GM23338 (cell line): Measurements from ENCODE around the gene CASP10. TPM values are rescaled to one million over a fixed set of nuclear protein-coding genes. Genes with fewer than 3 reads are reported as not detected.
A peak's percentile ranks its signal among the peaks of the same experiment; 100 is the strongest.

Experiments
- ATAC-seq: fragments of 200-7000 bp; cut with Tn5 transposase; 3 replicates; pipeline ENCODE4 v1.9.1; 2020
- DNase-seq: peaks from one replicate; pipeline ENCODE4 v3.0.0-alpha.2; 2015; ENCODE audit warnings: low spot score
- H2AFZ ChIP-seq: fragments of 200-600 bp; sonication (generic); 2 replicates; pipeline ENCODE4 v1.8.0; 2016; ENCODE audit warnings: antibody characterized with exemption, mild to moderate bottlenecking, moderate library complexity
- H3F3A ChIP-seq: fragments of 200-600 bp; sonication (generic); replicated peaks from 2 replicates; pipeline ENCODE4 v1.8.0; 2017; ENCODE audit warnings: antibody characterized with exemption, mixed run types, low read depth
- H3K27ac ChIP-seq: fragments of 200-600 bp; sonication (generic); 2 replicates; pipeline ENCODE4 v1.6.1; 2016; ENCODE audit warnings: low read depth
- H3K27me3 ChIP-seq: fragments of 200-600 bp; sonication (generic); 2 replicates; pipeline ENCODE4 v1.8.0; 2016; ENCODE audit warnings: mild to moderate bottlenecking, mixed run types, moderate library complexity; ENCODE audit not compliant: insufficient read depth
- H3K36me3 ChIP-seq: fragments of 200-600 bp; sonication (generic); 2 replicates; pipeline ENCODE4 v1.8.0; 2016; ENCODE audit warnings: mild to moderate bottlenecking; ENCODE audit not compliant: insufficient read depth
- H3K4me1 ChIP-seq: fragments of 200-600 bp; sonication (generic); 2 replicates; pipeline ENCODE4 v1.8.0; 2016; ENCODE audit warnings: mild to moderate bottlenecking, moderate library complexity; ENCODE audit not compliant: insufficient read depth
- H3K4me2 ChIP-seq: fragments of 200-600 bp; sonication (generic); 2 replicates; pipeline ENCODE4 v1.7.1; 2017; ENCODE audit warnings: mixed run types
- H3K4me3 ChIP-seq: fragments of 200-600 bp; sonication (generic); 2 replicates; pipeline ENCODE4 v1.6.1; 2016; ENCODE audit warnings: mixed run types
- H3K79me2 ChIP-seq: fragments of 200-600 bp; sonication (generic); replicated peaks from 2 replicates; pipeline ENCODE4 v1.8.0; 2017; ENCODE audit warnings: mild to moderate bottlenecking; ENCODE audit not compliant: insufficient read depth
- H3K9me2 ChIP-seq: fragments of 200-600 bp; sonication (generic); 2 replicates; pipeline ENCODE4 v1.8.0; 2017; ENCODE audit not compliant: insufficient read depth
- H4K20me1 ChIP-seq: fragments of 200-600 bp; sonication (generic); replicated peaks from 2 replicates; pipeline ENCODE4 v1.8.0; 2017; ENCODE audit warnings: mild to moderate bottlenecking; ENCODE audit not compliant: insufficient read depth
- H3K27ac Mint-ChIP-seq: 2 replicates; pipeline ENCODE4 v1.8.0; 2020; ENCODE audit warnings: inconsistent platforms, mild to moderate bottlenecking, moderate library complexity, mixed read lengths
- H3K27me3 Mint-ChIP-seq: 3 replicates; pipeline ENCODE4 v1.8.0; 2022; ENCODE audit warnings: low read depth, mild to moderate bottlenecking, moderate library complexity, mixed read lengths, inconsistent platforms; ENCODE audit not compliant: insufficient read depth, poor library complexity
- H3K36me3 Mint-ChIP-seq: 3 replicates; pipeline ENCODE4 v1.8.0; 2021; ENCODE audit warnings: low read depth, mild to moderate bottlenecking, inconsistent platforms, moderate library complexity, mixed read lengths
- H3K4me1 Mint-ChIP-seq: 3 replicates; pipeline ENCODE4 v1.8.0; 2020; ENCODE audit warnings: mild to moderate bottlenecking, inconsistent platforms, mixed read lengths
- H3K4me3 Mint-ChIP-seq: 3 replicates; pipeline ENCODE4 v1.8.0; 2021; ENCODE audit warnings: moderate library complexity, mild to moderate bottlenecking, inconsistent platforms, mixed read lengths
- H3K9me3 Mint-ChIP-seq: 3 replicates; pipeline ENCODE4 v1.8.0; 2020; ENCODE audit warnings: moderate library complexity, mild to moderate bottlenecking, inconsistent platforms, mixed read lengths
- CREB1 ChIP-seq: fragments of 250-450 bp; sonication (Bioruptor Pico); IDR thresholded peaks from 2 replicates; pipeline ENCODE4 v1.5.0; 2020; ENCODE audit warnings: low read depth, mild to moderate bottlenecking, moderate library complexity
- EZH2 ChIP-seq: fragments of 200-600 bp; sonication (generic); IDR thresholded peaks from one replicate; pipeline ENCODE4 v1.8.0; 2017; ENCODE audit warnings: antibody characterized with exemption, mild to moderate bottlenecking, low read depth; ENCODE audit not compliant: unreplicated experiment
- EZH2phosphoT487 ChIP-seq: fragments of 200-600 bp; sonication (generic); IDR thresholded peaks from one replicate; pipeline ENCODE4 v1.8.1; 2018; ENCODE audit warnings: antibody characterized with exemption; ENCODE audit not compliant: unreplicated experiment
- JUNB ChIP-seq: IDR thresholded peaks from one replicate; pipeline ENCODE4 v1.6.1; 2016; ENCODE audit warnings: antibody characterized with exemption; ENCODE audit not compliant: unreplicated experiment
- NANOG ChIP-seq: IDR thresholded peaks from 2 replicates; pipeline ENCODE4 v1.6.1; 2016; ENCODE audit warnings: antibody characterized with exemption, borderline replicate concordance
- POLR2AphosphoS5 ChIP-seq: IDR thresholded peaks from 2 replicates; pipeline ENCODE4 v1.6.1; 2016; ENCODE audit warnings: antibody characterized with exemption, low read depth
- STAT1 ChIP-seq: IDR thresholded peaks from one replicate; pipeline ENCODE4 v1.6.1; 2016; ENCODE audit warnings: antibody characterized with exemption; ENCODE audit not compliant: unreplicated experiment
- ZNF114 ChIP-seq: fragments of 250-450 bp; sonication (Bioruptor Pico); IDR thresholded peaks from 2 replicates; pipeline ENCODE4 v1.5.0; 2020; ENCODE audit warnings: mild to moderate bottlenecking, moderate library complexity
- ZNF331 ChIP-seq: fragments of 250-450 bp; sonication (Bioruptor Pico); IDR thresholded peaks from 2 replicates; pipeline ENCODE4 v1.5.0; 2020; ENCODE audit warnings: low read depth, mild to moderate bottlenecking, moderate library complexity
- polyA plus RNA-seq: library from polyadenylated mRNA; unstranded; fragments of >200 nt; fragmentation: Nextera tagmentation; extraction: Ambion mirVana; gene quantifications from 2 replicates; pipeline ENCODE4 v1.2.1, GENCODE V29; 2016
- total RNA-seq: library from RNA; depleted of rRNA; stranded (reverse); fragments of >200 nt; shearing (Covaris generic); gene quantifications from 2 replicates; pipeline ENCODE4 v1.2.3, GENCODE V29; 2014
- TF ChIP-seq, protein P1 (sequence below): IDR thresholded peaks from one replicate; pipeline ENCODE4 v1.6.1; 2018; ENCODE audit warnings: antibody characterized with exemption; ENCODE audit not compliant: unreplicated experiment
- TF ChIP-seq, protein P2 (sequence below): IDR thresholded peaks from 2 replicates; pipeline ENCODE4 v1.6.1; 2016; ENCODE audit warnings: antibody characterized with exemption
- TF ChIP-seq, protein P3 (sequence below), 2 experiments: fragments of 200-600 bp in 1 of 2; sonication (generic) in 1 of 2; conservative IDR thresholded peaks; 2 replicates each; pipeline versions ENCODE4 v1.5.1 to v1.6.1; 2016 to 2017; ENCODE audit warnings: antibody characterized with exemption in 2 of 2, low read depth in 2 of 2, mild to moderate bottlenecking in 2 of 2, moderate library complexity in 1 of 2
- TF ChIP-seq, protein P4 (sequence below): fragments of 250-450 bp; sonication (Bioruptor Pico); IDR thresholded peaks from 2 replicates; pipeline ENCODE4 v1.5.0; 2020; ENCODE audit warnings: mild to moderate bottlenecking, moderate library complexity

CASP10 gene
- total and polyA plus RNA-seq, 2 experiments from 2014 or later = 1.9 to 3.5 TPM

DNA sequence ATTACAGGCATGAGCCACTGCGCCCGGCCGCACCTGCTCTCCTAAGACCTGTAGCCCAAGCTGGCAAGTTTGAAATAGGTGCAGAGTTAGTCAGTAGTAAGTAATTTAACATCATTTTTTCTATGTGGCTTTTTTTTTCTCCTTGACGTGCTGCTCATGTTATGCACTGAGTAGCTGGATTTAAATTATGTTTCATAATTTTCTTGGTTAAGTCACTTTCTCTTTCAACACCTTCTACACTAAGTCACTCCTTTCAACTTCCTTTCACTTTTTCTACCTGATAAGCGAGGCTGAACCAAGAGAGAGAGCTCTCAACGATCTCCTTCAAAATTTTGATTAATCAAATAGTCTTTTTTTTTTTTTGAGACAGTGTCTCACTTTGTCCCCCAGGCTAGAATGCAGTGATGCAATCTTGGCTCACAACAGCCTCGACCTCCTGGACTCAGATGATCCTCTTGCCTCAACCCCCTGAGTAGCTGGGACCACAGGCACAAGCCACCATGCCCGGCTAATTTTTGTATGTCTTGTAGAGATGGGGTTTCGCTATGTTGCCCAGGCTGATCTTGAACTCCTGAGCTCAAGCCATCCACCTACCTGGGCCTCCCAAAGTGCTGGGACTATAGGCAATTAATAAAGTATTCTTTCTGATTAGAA is 90.5 kb downstream of the CASP10 start:
- Mint-ChIP-seq H3K4me3 (no peak overlapping the region), H3K4me1 (no peaks in the 10 kb centered on the region)
- no peak for ATAC-seq

More for the DNA sequence above, 90.5 kb downstream of the CASP10 start:
- H3F3A ChIP-seq = no peaks in the 10 kb centered on the region
- H3K79me2 ChIP-seq = no peaks in the 10 kb centered on the region
- no peak overlapping the region for H2AFZ ChIP-seq
- no peak for TF ChIP-seq NANOG
- TF ChIP-seq, protein P1, sequence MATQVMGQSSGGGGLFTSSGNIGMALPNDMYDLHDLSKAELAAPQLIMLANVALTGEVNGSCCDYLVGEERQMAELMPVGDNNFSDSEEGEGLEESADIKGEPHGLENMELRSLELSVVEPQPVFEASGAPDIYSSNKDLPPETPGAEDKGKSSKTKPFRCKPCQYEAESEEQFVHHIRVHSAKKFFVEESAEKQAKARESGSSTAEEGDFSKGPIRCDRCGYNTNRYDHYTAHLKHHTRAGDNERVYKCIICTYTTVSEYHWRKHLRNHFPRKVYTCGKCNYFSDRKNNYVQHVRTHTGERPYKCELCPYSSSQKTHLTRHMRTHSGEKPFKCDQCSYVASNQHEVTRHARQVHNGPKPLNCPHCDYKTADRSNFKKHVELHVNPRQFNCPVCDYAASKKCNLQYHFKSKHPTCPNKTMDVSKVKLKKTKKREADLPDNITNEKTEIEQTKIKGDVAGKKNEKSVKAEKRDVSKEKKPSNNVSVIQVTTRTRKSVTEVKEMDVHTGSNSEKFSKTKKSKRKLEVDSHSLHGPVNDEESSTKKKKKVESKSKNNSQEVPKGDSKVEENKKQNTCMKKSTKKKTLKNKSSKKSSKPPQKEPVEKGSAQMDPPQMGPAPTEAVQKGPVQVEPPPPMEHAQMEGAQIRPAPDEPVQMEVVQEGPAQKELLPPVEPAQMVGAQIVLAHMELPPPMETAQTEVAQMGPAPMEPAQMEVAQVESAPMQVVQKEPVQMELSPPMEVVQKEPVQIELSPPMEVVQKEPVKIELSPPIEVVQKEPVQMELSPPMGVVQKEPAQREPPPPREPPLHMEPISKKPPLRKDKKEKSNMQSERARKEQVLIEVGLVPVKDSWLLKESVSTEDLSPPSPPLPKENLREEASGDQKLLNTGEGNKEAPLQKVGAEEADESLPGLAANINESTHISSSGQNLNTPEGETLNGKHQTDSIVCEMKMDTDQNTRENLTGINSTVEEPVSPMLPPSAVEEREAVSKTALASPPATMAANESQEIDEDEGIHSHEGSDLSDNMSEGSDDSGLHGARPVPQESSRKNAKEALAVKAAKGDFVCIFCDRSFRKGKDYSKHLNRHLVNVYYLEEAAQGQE = no peak
- TF ChIP-seq EZH2 = no peak
- TF ChIP-seq ZNF114 (CRISPR knock-in tag) = no peak
- TF ChIP-seq, protein P2, sequence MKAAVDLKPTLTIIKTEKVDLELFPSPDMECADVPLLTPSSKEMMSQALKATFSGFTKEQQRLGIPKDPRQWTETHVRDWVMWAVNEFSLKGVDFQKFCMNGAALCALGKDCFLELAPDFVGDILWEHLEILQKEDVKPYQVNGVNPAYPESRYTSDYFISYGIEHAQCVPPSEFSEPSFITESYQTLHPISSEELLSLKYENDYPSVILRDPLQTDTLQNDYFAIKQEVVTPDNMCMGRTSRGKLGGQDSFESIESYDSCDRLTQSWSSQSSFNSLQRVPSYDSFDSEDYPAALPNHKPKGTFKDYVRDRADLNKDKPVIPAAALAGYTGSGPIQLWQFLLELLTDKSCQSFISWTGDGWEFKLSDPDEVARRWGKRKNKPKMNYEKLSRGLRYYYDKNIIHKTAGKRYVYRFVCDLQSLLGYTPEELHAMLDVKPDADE = no peak
- TF ChIP-seq CREB1 = no peak
- TF ChIP-seq, protein P3, sequence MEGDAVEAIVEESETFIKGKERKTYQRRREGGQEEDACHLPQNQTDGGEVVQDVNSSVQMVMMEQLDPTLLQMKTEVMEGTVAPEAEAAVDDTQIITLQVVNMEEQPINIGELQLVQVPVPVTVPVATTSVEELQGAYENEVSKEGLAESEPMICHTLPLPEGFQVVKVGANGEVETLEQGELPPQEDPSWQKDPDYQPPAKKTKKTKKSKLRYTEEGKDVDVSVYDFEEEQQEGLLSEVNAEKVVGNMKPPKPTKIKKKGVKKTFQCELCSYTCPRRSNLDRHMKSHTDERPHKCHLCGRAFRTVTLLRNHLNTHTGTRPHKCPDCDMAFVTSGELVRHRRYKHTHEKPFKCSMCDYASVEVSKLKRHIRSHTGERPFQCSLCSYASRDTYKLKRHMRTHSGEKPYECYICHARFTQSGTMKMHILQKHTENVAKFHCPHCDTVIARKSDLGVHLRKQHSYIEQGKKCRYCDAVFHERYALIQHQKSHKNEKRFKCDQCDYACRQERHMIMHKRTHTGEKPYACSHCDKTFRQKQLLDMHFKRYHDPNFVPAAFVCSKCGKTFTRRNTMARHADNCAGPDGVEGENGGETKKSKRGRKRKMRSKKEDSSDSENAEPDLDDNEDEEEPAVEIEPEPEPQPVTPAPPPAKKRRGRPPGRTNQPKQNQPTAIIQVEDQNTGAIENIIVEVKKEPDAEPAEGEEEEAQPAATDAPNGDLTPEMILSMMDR (conservative IDR thresholded peaks at IDR 0.05; ENCODE audit: low read depth in 2 of 2) = no peak
- TF ChIP-seq ZNF331 = no peak
- TF ChIP-seq POLR2AphosphoS5 = no peak
- TF ChIP-seq JUNB = no peak
- TF ChIP-seq, protein P4, sequence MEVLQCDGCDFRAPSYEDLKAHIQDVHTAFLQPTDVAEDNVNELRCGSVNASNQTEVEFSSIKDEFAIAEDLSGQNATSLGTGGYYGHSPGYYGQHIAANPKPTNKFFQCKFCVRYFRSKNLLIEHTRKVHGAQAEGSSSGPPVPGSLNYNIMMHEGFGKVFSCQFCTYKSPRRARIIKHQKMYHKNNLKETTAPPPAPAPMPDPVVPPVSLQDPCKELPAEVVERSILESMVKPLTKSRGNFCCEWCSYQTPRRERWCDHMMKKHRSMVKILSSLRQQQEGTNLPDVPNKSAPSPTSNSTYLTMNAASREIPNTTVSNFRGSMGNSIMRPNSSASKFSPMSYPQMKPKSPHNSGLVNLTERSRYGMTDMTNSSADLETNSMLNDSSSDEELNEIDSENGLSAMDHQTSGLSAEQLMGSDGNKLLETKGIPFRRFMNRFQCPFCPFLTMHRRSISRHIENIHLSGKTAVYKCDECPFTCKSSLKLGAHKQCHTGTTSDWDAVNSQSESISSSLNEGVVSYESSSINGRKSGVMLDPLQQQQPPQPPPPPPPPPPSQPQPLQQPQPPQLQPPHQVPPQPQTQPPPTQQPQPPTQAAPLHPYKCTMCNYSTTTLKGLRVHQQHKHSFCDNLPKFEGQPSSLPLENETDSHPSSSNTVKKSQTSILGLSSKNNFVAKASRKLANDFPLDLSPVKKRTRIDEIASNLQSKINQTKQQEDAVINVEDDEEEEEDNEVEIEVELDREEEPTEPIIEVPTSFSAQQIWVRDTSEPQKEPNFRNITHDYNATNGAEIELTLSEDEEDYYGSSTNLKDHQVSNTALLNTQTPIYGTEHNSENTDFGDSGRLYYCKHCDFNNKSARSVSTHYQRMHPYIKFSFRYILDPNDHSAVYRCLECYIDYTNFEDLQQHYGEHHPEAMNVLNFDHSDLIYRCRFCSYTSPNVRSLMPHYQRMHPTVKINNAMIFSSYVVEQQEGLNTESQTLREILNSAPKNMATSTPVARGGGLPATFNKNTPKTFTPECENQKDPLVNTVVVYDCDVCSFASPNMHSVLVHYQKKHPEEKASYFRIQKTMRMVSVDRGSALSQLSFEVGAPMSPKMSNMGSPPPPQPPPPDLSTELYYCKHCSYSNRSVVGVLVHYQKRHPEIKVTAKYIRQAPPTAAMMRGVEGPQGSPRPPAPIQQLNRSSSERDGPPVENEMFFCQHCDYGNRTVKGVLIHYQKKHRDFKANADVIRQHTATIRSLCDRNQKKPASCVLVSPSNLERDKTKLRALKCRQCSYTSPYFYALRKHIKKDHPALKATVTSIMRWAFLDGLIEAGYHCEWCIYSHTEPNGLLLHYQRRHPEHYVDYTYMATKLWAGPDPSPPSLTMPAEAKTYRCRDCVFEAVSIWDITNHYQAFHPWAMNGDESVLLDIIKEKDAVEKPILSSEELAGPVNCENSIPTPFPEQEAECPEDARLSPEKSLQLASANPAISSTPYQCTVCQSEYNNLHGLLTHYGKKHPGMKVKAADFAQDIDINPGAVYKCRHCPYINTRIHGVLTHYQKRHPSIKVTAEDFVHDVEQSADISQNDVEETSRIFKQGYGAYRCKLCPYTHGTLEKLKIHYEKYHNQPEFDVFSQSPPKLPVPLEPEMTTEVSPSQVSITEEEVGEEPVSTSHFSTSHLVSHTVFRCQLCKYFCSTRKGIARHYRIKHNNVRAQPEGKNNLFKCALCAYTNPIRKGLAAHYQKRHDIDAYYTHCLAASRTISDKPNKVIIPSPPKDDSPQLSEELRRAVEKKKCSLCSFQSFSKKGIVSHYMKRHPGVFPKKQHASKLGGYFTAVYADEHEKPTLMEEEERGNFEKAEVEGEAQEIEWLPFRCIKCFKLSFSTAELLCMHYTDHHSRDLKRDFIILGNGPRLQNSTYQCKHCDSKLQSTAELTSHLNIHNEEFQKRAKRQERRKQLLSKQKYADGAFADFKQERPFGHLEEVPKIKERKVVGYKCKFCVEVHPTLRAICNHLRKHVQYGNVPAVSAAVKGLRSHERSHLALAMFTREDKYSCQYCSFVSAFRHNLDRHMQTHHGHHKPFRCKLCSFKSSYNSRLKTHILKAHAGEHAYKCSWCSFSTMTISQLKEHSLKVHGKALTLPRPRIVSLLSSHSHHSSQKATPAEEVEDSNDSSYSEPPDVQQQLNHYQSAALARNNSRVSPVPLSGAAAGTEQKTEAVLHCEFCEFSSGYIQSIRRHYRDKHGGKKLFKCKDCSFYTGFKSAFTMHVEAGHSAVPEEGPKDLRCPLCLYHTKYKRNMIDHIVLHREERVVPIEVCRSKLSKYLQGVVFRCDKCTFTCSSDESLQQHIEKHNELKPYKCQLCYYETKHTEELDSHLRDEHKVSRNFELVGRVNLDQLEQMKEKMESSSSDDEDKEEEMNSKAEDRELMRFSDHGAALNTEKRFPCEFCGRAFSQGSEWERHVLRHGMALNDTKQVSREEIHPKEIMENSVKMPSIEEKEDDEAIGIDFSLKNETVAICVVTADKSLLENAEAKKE = no peak
- no peak for TF ChIP-seq EZH2phosphoT487
- no peak for TF ChIP-seq STAT1
- DNase-seq = no peak
- no peak overlapping the region for H3K27ac ChIP-seq
- H3K4me1 ChIP-seq = no peaks in the 10 kb centered on the region
- Mint-ChIP-seq H3K27me3 (peaks cover 2% of the 10 kb centered on the region), H3K27ac (peak overlapping the region; percentile 19), H3K36me3 (no peaks in the 10 kb centered on the region), H3K9me3 (no peaks in the 10 kb centered on the region; the same call in 2 of the 3 replicates)
- H3K4me2 ChIP-seq = no peak overlapping the region
- H3K27me3 ChIP-seq = no peaks in the 10 kb centered on the region
- no peak overlapping the region for H3K4me3 ChIP-seq
- H3K9me2 ChIP-seq = no peaks in the 10 kb centered on the region
- H3K36me3 ChIP-seq = no peaks in the 10 kb centered on the region
- H4K20me1 ChIP-seq = no peaks in the 10 kb centered on the region
